Measurements from ENCODE around the gene TRIM13. TPM values are rescaled to one million over a fixed set of nuclear protein-coding genes. Genes with fewer than 3 reads are reported as not detected.

The TRIM13 gene
- total and polyA plus RNA-seq, 8 donors: 4.1 to 23.7 (median 13.4) TPM

GRCh38 chr13:50015750-50016149, 18.9 kb downstream of the TRIM13 start:
- no peak for DNase-seq
- Histone ChIP-seq H3K4me3 (no peak overlapping the region), H3K27ac (peak overlapping the region in 3 of 5 donors; percentile 14 to 46 (median 30)), H3K9me3 (no peaks in the 10 kb centered on the region), H3K4me1 (peaks cover 0 to 27% (median 13%) of the 10 kb centered on the region in 4 donors), H3K36me3 (peaks cover 25 to 59% (median 53%) of the 10 kb centered on the region in 4 donors), H3K27me3 (no peaks in the 10 kb centered on the region)
- intact Hi-C loops (cut with DNase I; ENCODE audit: low total_unique reads): no loop called here
- 56 to 65% (median 62%) methylated on average over 4 of the region's 4 CpGs for WGBS, 5 donors
- TF ChIP-seq CTCF (IDR thresholded peaks at IDR 0.05) (no peak), POLR2A (IDR thresholded peaks at IDR 0.05) (no peak), EP300 (IDR thresholded peaks at IDR 0.05) (no peak), POLR2AphosphoS5 (IDR thresholded peaks at IDR 0.05) (no peak)

- Histone ChIP-seq H3K36me3 (peaks cover 25 to 59% (median 52%) of the 10 kb centered on the region in 4 donors), H3K9me3 (no peaks in the 10 kb centered on the region), H3K27me3 (no peaks in the 10 kb centered on the region), H3K4me1 (peaks cover 0 to 27% (median 13%) of the 10 kb centered on the region in 4 donors), H3K4me3 (no peak overlapping the region), H3K27ac (no peak overlapping the region)
- intact Hi-C loops (cut with DNase I; ENCODE audit: low total_unique reads): no loop called here
- 74 to 85% (median 83%) methylated on average over 2 of the region's 2 CpGs for WGBS, 5 donors
- no peak for DNase-seq
- no peak for TF ChIP-seq POLR2A (IDR thresholded peaks at IDR 0.05)
- TF ChIP-seq EP300 (IDR thresholded peaks at IDR 0.05): no peak
- no peak for TF ChIP-seq POLR2AphosphoS5 (IDR thresholded peaks at IDR 0.05)
- TF ChIP-seq CTCF (IDR thresholded peaks at IDR 0.05): no peak
Measured at GRCh38 chr13:50016444-50016843, 19.6 kb downstream of the TRIM13 start.

- Histone ChIP-seq H3K27ac (no peak overlapping the region), H3K36me3 (peaks cover 14 to 59% (median 38%) of the 10 kb centered on the region in 4 donors), H3K27me3 (no peaks in the 10 kb centered on the region), H3K4me3 (no peak overlapping the region), H3K9me3 (no peaks in the 10 kb centered on the region), H3K4me1 (peaks cover 0 to 27% (median 13%) of the 10 kb centered on the region in 4 donors)
- TF ChIP-seq EP300 (IDR thresholded peaks at IDR 0.05) (no peak), POLR2A (IDR thresholded peaks at IDR 0.05) (no peak), CTCF (IDR thresholded peaks at IDR 0.05) (no peak), POLR2AphosphoS5 (IDR thresholded peaks at IDR 0.05) (no peak)
- DNase-seq: no peak
- intact Hi-C loops (cut with DNase I; ENCODE audit: low total_unique reads): no loop called here
Measured at GRCh38 chr13:50017819-50018218, 21.0 kb downstream of the TRIM13 start.

- peak in 1 of 2 donors; percentile 15 for DNase-seq
- Histone ChIP-seq H3K4me1 (peaks cover 0 to 9% (median 0%) of the 10 kb centered on the region in 4 donors), H3K9me3 (no peaks in the 10 kb centered on the region), H3K27ac (no peak overlapping the region), H3K4me3 (no peak overlapping the region), H3K27me3 (no peaks in the 10 kb centered on the region), H3K36me3 (peaks cover 0 to 32% (median 18%) of the 10 kb centered on the region in 4 donors)
- 36 to 64% (median 49%) methylated on average over 1 of the region's 1 CpG for WGBS, 5 donors
- intact Hi-C loops (cut with DNase I; ENCODE audit: low total_unique reads): no loop called here
- no peak for TF ChIP-seq CTCF (IDR thresholded peaks at IDR 0.05)
- no peak for TF ChIP-seq POLR2A (IDR thresholded peaks at IDR 0.05)
- no peak for TF ChIP-seq POLR2AphosphoS5 (IDR thresholded peaks at IDR 0.05)
- no peak for TF ChIP-seq EP300 (IDR thresholded peaks at IDR 0.05)
Measured at GRCh38 chr13:50025436-50025835, 28.6 kb downstream of the TRIM13 start.
